ENCODE measurements around the gene STOML3.

- TF ChIP-seq CTCF (IDR thresholded peaks at IDR 0.05), result no peak
- no peak for TF ChIP-seq POLR2A (IDR thresholded peaks at IDR 0.05)
- no peak for TF ChIP-seq POLR2AphosphoS5 (IDR thresholded peaks at IDR 0.05)
- TF ChIP-seq EP300 (IDR thresholded peaks at IDR 0.05), result no peak
These were observed 49.2 kb downstream of the STOML3 start for GRCh38 chr13:38941353-38941945.
